ENCODE measurements around the gene FOXA2. TPM values are rescaled to one million over a fixed set of nuclear protein-coding genes. Genes with fewer than 3 reads are reported as not detected.

The FOXA2 gene
- total RNA-seq, 4 donors from 2014 or later: 4.1 to 9.1 (median 5.4) TPM

- Histone ChIP-seq H3K9me3 (peaks cover 0 to 4% (median 0%) of the 10 kb centered on the region in 4 donors), H3K4me1 (peaks cover 0 to 16% (median 0%) of the 10 kb centered on the region in 4 donors), H3K4me3 (peak overlapping the region in 2 of 4 donors; percentile 38 to 41), H3K27ac (no peak overlapping the region), H3K27me3 (peaks cover 0 to 25% of the 10 kb centered on the region in 2 donors), H3K36me3 (no peaks in the 10 kb centered on the region)
- DNase-seq: no peak
- TF ChIP-seq CTCF (IDR thresholded peaks at IDR 0.05) (no peak), POLR2A (IDR thresholded peaks at IDR 0.05) (no peak)
Measured at GRCh38 chr20:22576733-22577514, 7.4 kb downstream of the FOXA2 start.

- peaks cover 0 to 16% (median 0%) of the 10 kb centered on the region in 4 donors for H3K4me1 ChIP-seq
- no peaks in the 10 kb centered on the region for H3K36me3 ChIP-seq
- peaks cover 0 to 18% of the 10 kb centered on the region in 2 donors for H3K27me3 ChIP-seq
- no peak for DNase-seq
- H3K4me3 ChIP-seq: no peak overlapping the region
- TF ChIP-seq POLR2A (IDR thresholded peaks at IDR 0.05) (no peak), CTCF (IDR thresholded peaks at IDR 0.05) (no peak)
- H3K27ac ChIP-seq: no peak overlapping the region
- H3K9me3 ChIP-seq: peaks cover 0 to 3% (median 0%) of the 10 kb centered on the region in 4 donors
Measured at GRCh38 chr20:22576273-22576672, 8.1 kb downstream of the FOXA2 start.

- Histone ChIP-seq H3K27me3 (peaks cover 0 to 18% of the 10 kb centered on the region in 2 donors), H3K4me3 (no peak overlapping the region), H3K4me1 (peaks cover 0 to 16% (median 0%) of the 10 kb centered on the region in 4 donors), H3K27ac (no peak overlapping the region), H3K36me3 (no peaks in the 10 kb centered on the region), H3K9me3 (peaks cover 0 to 3% (median 0%) of the 10 kb centered on the region in 4 donors)
- no peak for DNase-seq
- no peak for TF ChIP-seq CTCF (IDR thresholded peaks at IDR 0.05)
- TF ChIP-seq POLR2A (IDR thresholded peaks at IDR 0.05): no peak
Measured at GRCh38 chr20:22575737-22576136, 8.6 kb downstream of the FOXA2 start.

GRCh38 chr20:22575087-22575721, 9.2 kb downstream of the FOXA2 start:
- H3K4me1 ChIP-seq: peaks cover 0 to 16% (median 0%) of the 10 kb centered on the region in 4 donors
- DNase-seq: no peak
- no peak overlapping the region for H3K4me3 ChIP-seq
- peaks cover 0 to 18% of the 10 kb centered on the region in 2 donors for H3K27me3 ChIP-seq
- no peaks in the 10 kb centered on the region for H3K36me3 ChIP-seq
- H3K9me3 ChIP-seq: peaks cover 0 to 3% (median 0%) of the 10 kb centered on the region in 4 donors
- no peak overlapping the region for H3K27ac ChIP-seq
- TF ChIP-seq CTCF (IDR thresholded peaks at IDR 0.05): no peak

- TF ChIP-seq POLR2A (IDR thresholded peaks at IDR 0.05) (no peak), CTCF (IDR thresholded peaks at IDR 0.05) (no peak)
- peaks cover 0 to 3% (median 0%) of the 10 kb centered on the region in 4 donors for H3K9me3 ChIP-seq
- H3K27me3 ChIP-seq: peaks cover 0 to 18% of the 10 kb centered on the region in 2 donors
- H3K27ac ChIP-seq: no peak overlapping the region
- no peak overlapping the region for H3K4me3 ChIP-seq
- DNase-seq: no peak
- peaks cover 0 to 16% (median 0%) of the 10 kb centered on the region in 4 donors for H3K4me1 ChIP-seq
- no peaks in the 10 kb centered on the region for H3K36me3 ChIP-seq
Measured at GRCh38 chr20:22574545-22575086, 9.8 kb downstream of the FOXA2 start.

Measured in Peyer's patch (tissue), 4 donors.